Prostate gland (tissue), 2 donors: ENCODE results near the gene HOXA13. TPM values are rescaled to one million over a fixed set of nuclear protein-coding genes. Genes with fewer than 3 reads are reported as not detected.
A peak's percentile ranks its signal among the peaks of the same experiment; 100 is the strongest.

Experiments used
- DNase-seq: peaks from one replicate; pipeline ENCODE4 v3.0.0-alpha.2; 2019; ENCODE audit warnings: low spot score
- H3K27ac ChIP-seq, 2 donors: fragments of 200-600 bp; sonication (generic); 2 replicates each; pipeline ENCODE4 v1.5.1; 2017 to 2019
- H3K27me3 ChIP-seq: fragments of 200-600 bp; sonication (generic); replicated peaks from 2 replicates; pipeline ENCODE4 v1.5.1; 2019; ENCODE audit not compliant: insufficient read depth
- H3K36me3 ChIP-seq, 2 donors: fragments of 200-600 bp; sonication (generic); 1 replicate in 1 of 2; 2 replicates in 1 of 2; pipeline versions ENCODE4 v1.5.1 to v1.8.1; 2017 to 2019
- H3K4me1 ChIP-seq: fragments of 200-600 bp; sonication (generic); replicated peaks from 2 replicates; pipeline ENCODE4 v1.5.1; 2019
- H3K4me3 ChIP-seq, 2 donors: fragments of 200-600 bp; sonication (generic); 2 replicates each; pipeline ENCODE4 v1.5.1; 2017 to 2019
- H3K9me3 ChIP-seq: fragments of 200-600 bp; sonication (generic); 2 replicates; pipeline ENCODE4 v1.5.1; 2017
- CTCF ChIP-seq, 4 experiments: fragments of 200-600 bp in 2 of 4; fragments of 450-650 bp in 2 of 4; sonication (generic) in 2 of 4; IDR thresholded peaks; 1 replicate in 3 of 4; 2 replicates in 1 of 4; pipeline ENCODE4 v1.5.1; 2016 to 2019; ENCODE audit warnings: antibody characterized with exemption in 4 of 4, mild to moderate bottlenecking in 2 of 4, moderate library complexity in 2 of 4
- POLR2A ChIP-seq: fragments of 450-650 bp; IDR thresholded peaks from one replicate; pipeline ENCODE4 v1.6.1; 2016; ENCODE audit warnings: antibody characterized with exemption, mild to moderate bottlenecking
- POLR2AphosphoS5 ChIP-seq: sonication (generic); formaldehyde crosslinking; IDR thresholded peaks from one replicate; pipeline ENCODE4 v1.6.1; 2017; ENCODE audit warnings: antibody characterized with exemption
- WGBS: methylation state at CpG from one replicate; pipeline ENCODE4 v1.1.5; 2018; 5-methylcytosine and 5-hydroxymethylcytosine counted together
- intact Hi-C: fragments of 100-400 bp; cut with DNase I; formaldehyde crosslinking; loops from one replicate; pipeline ENCODE4 v1.14.2; 2022
- total RNA-seq, 2 donors: library from RNA; depleted of rRNA; stranded (reverse); fragments of >200 nt; gene quantifications; one replicate each; pipeline ENCODE4 v1.1.0, GENCODE V29; 2016

The HOXA13 gene
- total RNA-seq, 2 donors from 2014 or later, result 19.1 to 50.4 TPM

- intact Hi-C loops, result loop anchor here (5.0 kb wide), 1 partner anchor 965 kb away; the partner anchor contains the start of genes CBX3 and HNRNPA2B1
- no peaks in the 10 kb centered on the region for H3K27me3 ChIP-seq
- WGBS, result 5% methylated on average over 50 of the region's 50 CpGs
Observed at GRCh38 chr7:27166531-27167505, 33.1 kb downstream of the HOXA13 start.

GRCh38 chr7:27165996-27166530 lies 33.8 kb downstream of the HOXA13 start:
- no peaks in the 10 kb centered on the region for H3K27me3 ChIP-seq
- peak overlapping the region; percentile 61 to 80 for H3K4me3 ChIP-seq
- no peaks in the 10 kb centered on the region for H3K4me1 ChIP-seq
- WGBS, result 4% methylated on average over 27 of the region's 46 CpGs
- intact Hi-C loops, result loop anchor here (5.0 kb wide), 1 partner anchor 964 kb away; the partner anchor contains the start of genes CBX3 and HNRNPA2B1
- H3K9me3 ChIP-seq, result no peaks in the 10 kb centered on the region
- TF ChIP-seq POLR2AphosphoS5, result no peak
- TF ChIP-seq CTCF (IDR thresholded peaks at IDR 0.05), result peak in 1 of 4 experiments; percentile 9
- peak; percentile 13 for TF ChIP-seq POLR2A
- no peaks in the 10 kb centered on the region for H3K36me3 ChIP-seq
- DNase-seq, result peak; percentile 81
- peak overlapping the region; percentile 96 for H3K27ac ChIP-seq

More at GRCh38 chr7:27166531-27167505, 33.1 kb downstream of the HOXA13 start:
- peak overlapping the region; percentile 61 to 80 for H3K4me3 ChIP-seq
- no peaks in the 10 kb centered on the region for H3K4me1 ChIP-seq
- peak overlapping the region; percentile 96 for H3K27ac ChIP-seq
- peak; percentile 11 for TF ChIP-seq POLR2A
- peak; percentile 9 for TF ChIP-seq POLR2AphosphoS5
- no peak for TF ChIP-seq CTCF (IDR thresholded peaks at IDR 0.05)
- peak; percentile 59 for DNase-seq
- no peaks in the 10 kb centered on the region for H3K36me3 ChIP-seq
- no peaks in the 10 kb centered on the region for H3K9me3 ChIP-seq

GRCh38 chr7:27165089-27165995 lies 34.5 kb downstream of the HOXA13 start, which contains the start of gene HOXA9:
TSS of gene HOXA9 (minus strand) at chr7:27165537. CDS start at chr7:27165457, 80 bp downstream.
- under 1% methylated on average over 79 of the region's 82 CpGs for WGBS
- Histone ChIP-seq H3K36me3 (no peaks in the 10 kb centered on the region), H3K27ac (peak within 1 kb of the TSS; percentile 96), H3K4me3 (peak within 1 kb of the TSS; percentile 61 to 80), H3K4me1 (no peaks in the 10 kb centered on the region), H3K27me3 (no peaks in the 10 kb centered on the region), H3K9me3 (no peaks in the 10 kb centered on the region)
- peak; percentile 88 for TF ChIP-seq POLR2A
- TF ChIP-seq CTCF (IDR thresholded peaks at IDR 0.05), result peak in 3 of 4 experiments; percentile 14 to 45 (median 24)
- TF ChIP-seq POLR2AphosphoS5, result peak; percentile 88
- intact Hi-C loops, result loop anchor here (5.0 kb wide), 1 partner anchor 963 kb away; the partner anchor contains the start of genes CBX3 and HNRNPA2B1
- DNase-seq, result peak; percentile 96

- peak; percentile 58 for DNase-seq
- H3K36me3 ChIP-seq, result no peaks in the 10 kb centered on the region
- intact Hi-C loops, result loop anchor here (5.0 kb wide), 1 partner anchor 962 kb away; the partner anchor contains the start of genes CBX3 and HNRNPA2B1
- H3K9me3 ChIP-seq, result no peaks in the 10 kb centered on the region
- H3K4me3 ChIP-seq, result peak overlapping the region; percentile 61 to 80
- H3K4me1 ChIP-seq, result no peaks in the 10 kb centered on the region
- 4% methylated on average over 47 of the region's 47 CpGs for WGBS
- H3K27ac ChIP-seq, result peak overlapping the region; percentile 96
- TF ChIP-seq CTCF (IDR thresholded peaks at IDR 0.05) (peak in 2 of 4 experiments; percentile 8 to 25), POLR2A (no peak), POLR2AphosphoS5 (peak; percentile 14)
- H3K27me3 ChIP-seq, result no peaks in the 10 kb centered on the region
Observed at GRCh38 chr7:27164367-27165088, 35.4 kb downstream of the HOXA13 start.
